DND-41 (cell line): ENCODE data around the gene ANKRD23.
"Not testable (repeated sequence)": the region's sequence is repeated elsewhere in the genome, so short reads cannot be mapped to it uniquely, and the experiment has no call there.

Experiments
- ATAC-seq: fragments of 200-7000 bp; cut with Tn5 transposase; 3 replicates; pipeline ENCODE4 v1.9.1; 2021; ENCODE audit warnings: low read depth; ENCODE audit not compliant: insufficient read depth
- DNase-seq: peaks from one replicate; pipeline ENCODE4 v3.0.0-alpha.2; 2020
- H2AFZ ChIP-seq: 2 replicates; pipeline ENCODE4 v1.6.0; 2012; ENCODE audit warnings: low read depth, low read length
- H3K27ac ChIP-seq: 2 replicates; pipeline ENCODE4 v1.5.1; 2012; ENCODE audit warnings: low read length, inconsistent platforms
- H3K27me3 ChIP-seq: fragments of 200-600 bp; sonication (generic); 2 replicates; pipeline ENCODE4 v1.6.0; 2012; ENCODE audit warnings: low read length, mild to moderate bottlenecking, inconsistent platforms; ENCODE audit not compliant: insufficient read depth, poor library complexity
- H3K36me3 ChIP-seq: 2 replicates; pipeline ENCODE4 v1.5.1; 2012; ENCODE audit warnings: low read length, inconsistent platforms; ENCODE audit not compliant: insufficient read depth
- H3K4me1 ChIP-seq: 2 replicates; pipeline ENCODE4 v1.5.1; 2012; ENCODE audit warnings: mild to moderate bottlenecking, low read length; ENCODE audit not compliant: insufficient read depth
- H3K4me2 ChIP-seq: 2 replicates; pipeline ENCODE4 v1.6.0; 2012; ENCODE audit warnings: mild to moderate bottlenecking, moderate library complexity, low read length, inconsistent platforms; ENCODE audit not compliant: insufficient read depth
- H3K4me3 ChIP-seq, 2 experiments: fragments of 200-600 bp in 1 of 2; shearing (Covaris generic) in 1 of 2; 2 replicates each; pipeline ENCODE4 v1.5.1; 2012 to 2016; ENCODE audit warnings: inconsistent platforms in 2 of 2, low read length in 2 of 2, mild to moderate bottlenecking in 2 of 2, low read depth in 1 of 2, moderate library complexity in 1 of 2
- H3K79me2 ChIP-seq: 2 replicates; pipeline ENCODE4 v1.6.0; 2012; ENCODE audit warnings: low read length, inconsistent platforms; ENCODE audit not compliant: insufficient read depth
- H3K9ac ChIP-seq: 2 replicates; pipeline ENCODE4 v1.6.0; 2012; ENCODE audit warnings: low read depth, mild to moderate bottlenecking, inconsistent platforms, low read length, moderate library complexity
- H3K9me3 ChIP-seq: 2 replicates; pipeline ENCODE4 v1.5.1; 2012; ENCODE audit warnings: low read length, moderate library complexity, mild to moderate bottlenecking, inconsistent platforms; ENCODE audit not compliant: insufficient read depth, severe bottlenecking
- H4K20me1 ChIP-seq: 2 replicates; pipeline ENCODE4 v1.6.0; 2012; ENCODE audit warnings: low read length; ENCODE audit not compliant: insufficient read depth
- EZH2 ChIP-seq: IDR thresholded peaks from 3 replicates; pipeline ENCODE4 v1.6.1; 2012; ENCODE audit warnings: borderline replicate concordance, low read depth, mild to moderate bottlenecking, moderate library complexity, low read length, inconsistent platforms; ENCODE audit not compliant: severe bottlenecking
- TF ChIP-seq, protein P1 (sequence below): IDR thresholded peaks from 2 replicates; pipeline ENCODE4 v1.5.1; 2012; ENCODE audit warnings: borderline replicate concordance, low read length, moderate library complexity, mild to moderate bottlenecking; ENCODE audit not compliant: poor library complexity, severe bottlenecking; ENCODE audit errors: extremely low read depth

The ANKRD23 gene

DNA sequence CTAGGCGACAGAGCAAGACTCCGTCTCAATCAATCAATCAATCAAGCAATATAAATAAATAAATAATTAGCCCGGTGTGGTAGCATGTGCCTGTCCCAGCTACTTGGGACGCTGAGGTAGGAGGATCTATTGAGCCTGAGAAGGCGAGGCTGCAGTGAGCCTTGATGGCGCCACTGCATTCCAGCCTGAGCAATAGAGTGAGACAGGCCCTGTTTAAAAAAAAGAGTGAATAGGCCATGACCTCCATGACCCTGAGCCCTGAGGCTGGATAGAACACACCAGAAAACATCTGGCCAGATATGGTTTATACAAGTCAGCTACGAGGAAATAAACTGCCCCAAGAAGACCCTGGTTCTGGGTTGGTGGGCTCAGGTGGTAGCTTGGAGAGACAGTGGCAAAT is 46.4 kb upstream of the ANKRD23 start:
- Histone ChIP-seq H3K4me2 (no peak overlapping the region), H4K20me1 (no peaks in the 10 kb centered on the region; the same call in none of the 2 replicates), H3K9ac (no peak overlapping the region), H3K9me3 (no peaks in the 10 kb centered on the region), H3K27ac (no peak overlapping the region), H3K4me1 (no peaks in the 10 kb centered on the region), H2AFZ (no peak overlapping the region), H3K27me3 (no peaks in the 10 kb centered on the region), H3K36me3 (no peaks in the 10 kb centered on the region), H3K79me2 (no peaks in the 10 kb centered on the region), H3K4me3 (no peak overlapping the region)
- no peak for DNase-seq
- TF ChIP-seq EZH2, result no peak
- TF ChIP-seq, protein P1, sequence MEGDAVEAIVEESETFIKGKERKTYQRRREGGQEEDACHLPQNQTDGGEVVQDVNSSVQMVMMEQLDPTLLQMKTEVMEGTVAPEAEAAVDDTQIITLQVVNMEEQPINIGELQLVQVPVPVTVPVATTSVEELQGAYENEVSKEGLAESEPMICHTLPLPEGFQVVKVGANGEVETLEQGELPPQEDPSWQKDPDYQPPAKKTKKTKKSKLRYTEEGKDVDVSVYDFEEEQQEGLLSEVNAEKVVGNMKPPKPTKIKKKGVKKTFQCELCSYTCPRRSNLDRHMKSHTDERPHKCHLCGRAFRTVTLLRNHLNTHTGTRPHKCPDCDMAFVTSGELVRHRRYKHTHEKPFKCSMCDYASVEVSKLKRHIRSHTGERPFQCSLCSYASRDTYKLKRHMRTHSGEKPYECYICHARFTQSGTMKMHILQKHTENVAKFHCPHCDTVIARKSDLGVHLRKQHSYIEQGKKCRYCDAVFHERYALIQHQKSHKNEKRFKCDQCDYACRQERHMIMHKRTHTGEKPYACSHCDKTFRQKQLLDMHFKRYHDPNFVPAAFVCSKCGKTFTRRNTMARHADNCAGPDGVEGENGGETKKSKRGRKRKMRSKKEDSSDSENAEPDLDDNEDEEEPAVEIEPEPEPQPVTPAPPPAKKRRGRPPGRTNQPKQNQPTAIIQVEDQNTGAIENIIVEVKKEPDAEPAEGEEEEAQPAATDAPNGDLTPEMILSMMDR, result no peak
- ATAC-seq, result no peak

DNA sequence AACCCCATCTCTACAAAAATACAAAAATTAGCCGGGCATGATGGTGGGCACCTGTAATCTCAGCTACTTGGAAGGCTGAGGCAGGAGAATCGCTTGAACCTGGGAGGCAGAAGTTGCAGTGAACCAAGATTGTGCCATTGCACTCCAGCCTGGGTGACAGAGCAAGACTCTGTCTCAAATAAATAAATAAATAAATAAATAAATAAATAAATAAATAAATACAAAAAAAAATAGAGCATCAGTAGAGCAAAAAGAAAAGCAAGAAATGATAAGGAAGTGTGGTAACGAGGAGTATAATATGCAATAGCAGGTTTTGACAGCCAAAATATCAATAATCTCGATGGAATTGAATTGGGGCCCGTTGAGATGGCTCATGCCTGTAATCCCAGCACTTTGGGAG is 45.7 kb upstream of the ANKRD23 start:
- ATAC-seq, H3K27me3 ChIP-seq, H3K9ac ChIP-seq, H3K27ac ChIP-seq, H3K4me2 ChIP-seq, H2AFZ ChIP-seq, H4K20me1 ChIP-seq, H3K4me1 ChIP-seq, H3K4me3 ChIP-seq, H3K36me3 ChIP-seq, DNase-seq, H3K9me3 ChIP-seq, H3K79me2 ChIP-seq: not testable (repeated sequence)

DNA sequence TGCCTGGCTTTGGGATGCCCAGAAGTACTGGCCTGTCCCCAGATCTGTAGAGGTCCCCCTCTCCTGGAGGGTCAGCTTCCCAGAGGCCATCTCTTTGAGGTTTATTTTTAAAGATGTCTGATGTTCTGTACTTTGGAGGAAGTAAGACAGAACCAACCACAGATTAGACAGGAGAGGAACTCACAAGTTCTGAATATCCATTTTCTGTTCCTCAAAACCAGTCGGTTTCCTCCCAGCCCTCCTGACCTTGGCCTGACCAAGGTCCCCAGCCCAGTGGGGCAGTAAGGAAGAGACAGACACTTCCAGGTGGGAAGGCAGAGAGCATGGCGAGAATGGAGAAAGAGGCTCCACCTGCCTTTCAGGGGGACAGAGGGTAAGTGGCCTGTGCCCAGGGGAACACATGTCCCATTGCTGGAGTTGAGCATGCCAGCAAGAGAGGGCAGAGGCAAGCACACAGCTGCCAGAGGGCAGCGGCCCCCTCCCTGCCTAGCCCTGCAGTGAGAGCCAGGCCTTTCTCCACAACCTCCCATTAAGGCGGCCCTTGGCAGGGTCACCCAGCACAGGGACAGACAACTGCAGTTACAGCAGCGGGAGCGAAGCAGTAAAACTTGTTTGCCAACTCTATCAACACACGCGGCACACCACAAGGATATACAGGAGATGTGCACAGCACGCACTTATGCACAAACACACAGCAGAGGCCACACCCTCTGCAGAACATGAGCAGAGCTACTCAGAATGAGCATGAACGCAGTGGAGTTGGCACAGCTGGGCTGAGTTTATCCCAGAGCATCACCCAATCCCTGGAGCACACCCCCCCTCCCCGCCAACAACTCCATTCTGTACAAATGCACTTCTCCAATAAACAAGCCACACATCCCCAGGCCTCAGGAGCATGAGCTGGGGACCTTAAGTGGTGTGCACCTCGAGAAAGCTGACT is 44.5 kb upstream of the ANKRD23 start:
- Histone ChIP-seq H3K4me1 (no peaks in the 10 kb centered on the region), H3K27ac (no peak overlapping the region), H3K4me3 (no peak overlapping the region), H4K20me1 (no peaks in the 10 kb centered on the region; the same call in none of the 2 replicates), H3K9ac (no peak overlapping the region), H2AFZ (no peak overlapping the region), H3K79me2 (no peaks in the 10 kb centered on the region), H3K27me3 (peaks cover 5% of the 10 kb centered on the region), H3K4me2 (no peak overlapping the region), H3K9me3 (no peaks in the 10 kb centered on the region), H3K36me3 (no peaks in the 10 kb centered on the region)
- no peak for TF ChIP-seq EZH2
- TF ChIP-seq, protein P1, result no peak
- DNase-seq (no peak), ATAC-seq (no peak)

DNA sequence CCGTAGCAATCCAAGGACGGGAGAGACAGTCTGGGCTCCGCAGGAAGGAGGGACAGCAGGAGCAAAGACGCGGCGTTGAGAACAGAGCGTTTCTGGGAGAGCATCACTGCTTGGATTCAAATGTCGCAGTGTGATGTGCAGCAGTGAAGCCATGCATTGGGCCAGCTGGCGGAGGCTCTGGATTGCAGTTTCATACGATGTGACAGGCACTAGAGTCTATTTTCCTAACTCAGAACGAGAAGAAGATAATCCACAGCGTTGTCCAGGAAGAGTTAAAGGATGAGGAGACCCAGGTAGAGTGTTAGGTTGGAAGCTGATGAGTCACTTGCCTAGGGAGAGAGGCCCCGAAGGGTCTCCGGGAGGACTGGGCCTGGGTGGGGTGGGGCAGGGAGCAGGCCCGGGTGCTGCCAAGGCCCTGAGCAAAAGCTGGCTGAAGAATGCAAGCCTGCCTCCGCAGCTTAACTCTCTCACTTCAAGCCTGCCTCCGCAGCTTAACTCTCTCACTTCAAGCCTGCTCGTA is 43.7 kb upstream of the ANKRD23 start:
- Histone ChIP-seq H3K9ac (no peak overlapping the region), H3K36me3 (no peaks in the 10 kb centered on the region), H3K4me2 (no peak overlapping the region), H3K27ac (no peak overlapping the region), H3K4me3 (no peak overlapping the region), H3K27me3 (peaks cover 9% of the 10 kb centered on the region), H2AFZ (no peak overlapping the region), H3K9me3 (no peaks in the 10 kb centered on the region), H4K20me1 (no peaks in the 10 kb centered on the region; the same call in 1 of the 2 replicates), H3K4me1 (no peaks in the 10 kb centered on the region), H3K79me2 (no peaks in the 10 kb centered on the region)
- TF ChIP-seq EZH2, result no peak
- TF ChIP-seq, protein P1, result no peak
- no peak for DNase-seq
- no peak for ATAC-seq
